Astrocyte (in vitro differentiated cells and primary cell): ENCODE data around the gene CCDC136. TPM values are rescaled to one million over a fixed set of nuclear protein-coding genes. Genes with fewer than 3 reads are reported as not detected.
A peak's percentile ranks its signal among the peaks of the same experiment; 100 is the strongest.

Experiments used
- DNase-seq: peaks from one replicate; pipeline ENCODE4 v3.0.0-alpha.2; 2010; ENCODE audit warnings: low read depth
- FAIRE-seq: peaks from 2 replicates; lab custom pipeline; 2011; peaks lifted over from hg19 to GRCh38; lab: Jason Lieb, UNC
- H2AFZ ChIP-seq: 2 replicates; pipeline ENCODE4 v1.6.0; 2012; ENCODE audit warnings: low read depth, low read length, inconsistent platforms
- H3K27ac ChIP-seq: 2 replicates; pipeline ENCODE4 v1.5.1; 2011; ENCODE audit warnings: low read depth, low read length, inconsistent platforms
- H3K27me3 ChIP-seq: 2 replicates; pipeline ENCODE4 v1.6.0; 2011; ENCODE audit warnings: low read length, inconsistent platforms; ENCODE audit not compliant: insufficient read depth
- H3K36me3 ChIP-seq: 2 replicates; pipeline ENCODE4 v1.5.1; 2011; ENCODE audit warnings: low read length, inconsistent platforms; ENCODE audit not compliant: insufficient read depth
- H3K4me1 ChIP-seq: 2 replicates; pipeline ENCODE4 v1.5.1; 2011; ENCODE audit warnings: low read length, inconsistent platforms; ENCODE audit not compliant: insufficient read depth
- H3K4me2 ChIP-seq: 2 replicates; pipeline ENCODE4 v1.6.0; 2012; ENCODE audit warnings: low read length, inconsistent platforms
- H3K4me3 ChIP-seq: 2 replicates; pipeline ENCODE4 v1.5.1; 2011; ENCODE audit warnings: low read depth, mild to moderate bottlenecking, low read length, inconsistent platforms; ENCODE audit not compliant: insufficient read depth
- H3K79me2 ChIP-seq: 2 replicates; pipeline ENCODE4 v1.6.0; 2012; ENCODE audit warnings: mild to moderate bottlenecking, low read length, inconsistent platforms; ENCODE audit not compliant: insufficient read depth
- H3K9ac ChIP-seq: 2 replicates; pipeline ENCODE4 v1.6.0; 2012; ENCODE audit warnings: mild to moderate bottlenecking, low read length, inconsistent platforms
- H3K9me3 ChIP-seq: 2 replicates; pipeline ENCODE4 v1.5.1; 2012; ENCODE audit warnings: low read depth, mild to moderate bottlenecking, low read length, inconsistent platforms; ENCODE audit not compliant: insufficient read depth
- H4K20me1 ChIP-seq: 2 replicates; pipeline ENCODE4 v1.6.0; 2012; ENCODE audit warnings: low read length, inconsistent platforms; ENCODE audit not compliant: insufficient read depth
- H3K27ac Mint-ChIP-seq: one replicate; pipeline ENCODE4 v1.8.0; 2021; ENCODE audit warnings: mild to moderate bottlenecking, mixed read lengths; ENCODE audit not compliant: unreplicated experiment
- H3K27me3 Mint-ChIP-seq: one replicate; pipeline ENCODE4 v1.8.0; 2021; ENCODE audit warnings: low read depth, mixed read lengths; ENCODE audit not compliant: unreplicated experiment
- H3K36me3 Mint-ChIP-seq: one replicate; pipeline ENCODE4 v1.8.0; 2021; ENCODE audit warnings: low read depth, mixed read lengths; ENCODE audit not compliant: unreplicated experiment
- H3K4me1 Mint-ChIP-seq: one replicate; pipeline ENCODE4 v1.8.0; 2021; ENCODE audit warnings: low read depth, mixed read lengths; ENCODE audit not compliant: unreplicated experiment
- H3K4me3 Mint-ChIP-seq: one replicate; pipeline ENCODE4 v1.8.0; 2021; ENCODE audit warnings: mild to moderate bottlenecking, moderate library complexity, mixed read lengths; ENCODE audit not compliant: unreplicated experiment
- H3K9me3 Mint-ChIP-seq: one replicate; pipeline ENCODE4 v1.8.0; 2021; ENCODE audit warnings: mild to moderate bottlenecking, mixed read lengths; ENCODE audit not compliant: unreplicated experiment
- EZH2 ChIP-seq: IDR thresholded peaks from 2 replicates; pipeline ENCODE4 v1.6.1; 2012; ENCODE audit warnings: mild to moderate bottlenecking, low read length, inconsistent platforms; ENCODE audit not compliant: insufficient read depth
- total RNA-seq: library from RNA; stranded (reverse); gene quantifications from 2 replicates; pipeline ENCODE4 v1.2.1, GENCODE V29; 2021
- TF ChIP-seq, protein P1 (sequence below): IDR thresholded peaks from 2 replicates; pipeline ENCODE4 v1.5.1; 2011; ENCODE audit warnings: low read depth, mild to moderate bottlenecking, inconsistent platforms, low read length, moderate library complexity; ENCODE audit not compliant: insufficient read depth

The CCDC136 gene
- total RNA-seq, 1 donor from 2014 or later = 14.9 TPM

GRCh38 chr7:128788446-128789412, 3.0 kb upstream of the CCDC136 start:
- Histone ChIP-seq H2AFZ (no peak overlapping the region), H3K27me3 (peaks cover 4% of the 10 kb centered on the region), H3K79me2 (no peaks in the 10 kb centered on the region), H3K9me3 (no peaks in the 10 kb centered on the region), H3K4me1 (peaks cover 10% of the 10 kb centered on the region), H3K36me3 (no peaks in the 10 kb centered on the region), H4K20me1 (no peaks in the 10 kb centered on the region), H3K4me3 (no peak overlapping the region), H3K4me2 (no peak overlapping the region), H3K9ac (no peak overlapping the region), H3K27ac (no peak overlapping the region)
- Mint-ChIP-seq H3K9me3 (peaks cover 2% of the 10 kb centered on the region), H3K27me3 (peaks cover 9% of the 10 kb centered on the region), H3K4me3 (no peak overlapping the region), H3K36me3 (peaks cover 5% of the 10 kb centered on the region), H3K4me1 (peaks cover 9% of the 10 kb centered on the region), H3K27ac (no peak overlapping the region)
- DNase-seq = no peak
- no peak for FAIRE-seq
- TF ChIP-seq EZH2 = no peak
- TF ChIP-seq, protein P1, sequence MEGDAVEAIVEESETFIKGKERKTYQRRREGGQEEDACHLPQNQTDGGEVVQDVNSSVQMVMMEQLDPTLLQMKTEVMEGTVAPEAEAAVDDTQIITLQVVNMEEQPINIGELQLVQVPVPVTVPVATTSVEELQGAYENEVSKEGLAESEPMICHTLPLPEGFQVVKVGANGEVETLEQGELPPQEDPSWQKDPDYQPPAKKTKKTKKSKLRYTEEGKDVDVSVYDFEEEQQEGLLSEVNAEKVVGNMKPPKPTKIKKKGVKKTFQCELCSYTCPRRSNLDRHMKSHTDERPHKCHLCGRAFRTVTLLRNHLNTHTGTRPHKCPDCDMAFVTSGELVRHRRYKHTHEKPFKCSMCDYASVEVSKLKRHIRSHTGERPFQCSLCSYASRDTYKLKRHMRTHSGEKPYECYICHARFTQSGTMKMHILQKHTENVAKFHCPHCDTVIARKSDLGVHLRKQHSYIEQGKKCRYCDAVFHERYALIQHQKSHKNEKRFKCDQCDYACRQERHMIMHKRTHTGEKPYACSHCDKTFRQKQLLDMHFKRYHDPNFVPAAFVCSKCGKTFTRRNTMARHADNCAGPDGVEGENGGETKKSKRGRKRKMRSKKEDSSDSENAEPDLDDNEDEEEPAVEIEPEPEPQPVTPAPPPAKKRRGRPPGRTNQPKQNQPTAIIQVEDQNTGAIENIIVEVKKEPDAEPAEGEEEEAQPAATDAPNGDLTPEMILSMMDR = no peak

DNA sequence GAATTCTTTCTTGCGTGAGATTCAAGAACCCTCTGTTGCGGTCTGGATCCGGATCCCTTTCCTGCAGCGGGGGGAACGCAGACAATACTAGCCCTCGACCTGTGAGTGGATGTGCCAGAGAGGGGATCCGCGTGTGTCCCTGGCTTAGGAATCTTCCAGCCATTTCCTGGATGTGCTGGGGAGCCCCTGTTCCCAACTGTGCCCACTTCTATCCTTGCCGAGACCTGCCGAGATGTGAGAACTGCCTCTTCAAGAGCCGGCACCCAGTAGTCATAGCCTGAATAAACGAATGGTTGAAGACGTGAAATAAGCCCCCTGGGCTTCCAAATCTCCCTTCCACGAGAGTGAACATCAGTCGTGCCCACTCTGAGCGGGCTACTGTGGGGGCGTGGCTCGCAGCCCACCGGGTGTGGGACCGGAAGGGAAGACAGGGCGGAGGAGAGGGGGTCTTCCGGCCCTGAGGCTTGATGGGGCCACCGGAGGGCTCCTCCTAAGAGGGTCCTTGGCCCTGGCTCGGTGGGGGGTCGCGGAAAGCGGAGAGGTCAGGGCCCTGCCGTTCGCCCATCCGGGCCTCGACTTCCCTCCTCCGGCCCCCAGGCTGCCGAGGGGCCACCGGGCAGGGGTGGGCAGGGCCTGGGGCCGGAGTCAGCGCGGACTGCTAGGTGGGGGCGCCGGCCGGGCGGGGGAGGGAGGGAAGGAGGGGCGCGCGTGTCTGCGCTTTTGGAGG, 1.3 kb upstream of the CCDC136 start:
- FAIRE-seq (no peak), DNase-seq (no peak)
- TF ChIP-seq EZH2 = no peak
- TF ChIP-seq, protein P1 = no peak
- Histone ChIP-seq H3K27ac (no peak overlapping the region), H2AFZ (peak overlapping the region; percentile 96), H3K27me3 (peaks cover 4% of the 10 kb centered on the region), H3K9ac (peak overlapping the region; percentile 74), H3K36me3 (no peaks in the 10 kb centered on the region), H3K4me1 (peaks cover 10% of the 10 kb centered on the region), H4K20me1 (no peaks in the 10 kb centered on the region), H3K9me3 (no peaks in the 10 kb centered on the region), H3K79me2 (no peaks in the 10 kb centered on the region), H3K4me2 (peak overlapping the region; percentile 96), H3K4me3 (peak overlapping the region; percentile 69)
- Mint-ChIP-seq H3K27ac (peak overlapping the region; percentile 48), H3K9me3 (peaks cover 2% of the 10 kb centered on the region), H3K4me1 (peaks cover 9% of the 10 kb centered on the region), H3K36me3 (peaks cover 7% of the 10 kb centered on the region), H3K4me3 (peak overlapping the region; percentile 86), H3K27me3 (peaks cover 9% of the 10 kb centered on the region)
